Brain microvascular endothelial cell (primary cell): ENCODE results near the gene MYOM1.

Source experiments
- DNase-seq: peaks from one replicate; pipeline ENCODE4 v3.0.0-alpha.2; 2020
- H3K27ac ChIP-seq: fragments of 250-450 bp; sonication (Bioruptor Pico); 2 replicates; pipeline ENCODE4 v1.5.1; 2020; ENCODE audit warnings: mild to moderate bottlenecking, moderate library complexity
- H3K27me3 ChIP-seq: fragments of 250-450 bp; sonication (Bioruptor Pico); replicated peaks from 2 replicates; pipeline ENCODE4 v1.5.1; 2020; ENCODE audit warnings: mild to moderate bottlenecking
- H3K36me3 ChIP-seq: fragments of 250-450 bp; sonication (Bioruptor Pico); replicated peaks from 2 replicates; pipeline ENCODE4 v1.5.1; 2020; ENCODE audit warnings: mild to moderate bottlenecking
- H3K4me3 ChIP-seq: 2 replicates; pipeline ENCODE4 v1.5.1; 2011; ENCODE audit warnings: low read depth, mild to moderate bottlenecking, control low read depth, low read length, moderate library complexity
- CTCF ChIP-seq: IDR thresholded peaks from 2 replicates; pipeline ENCODE4 v1.5.1; 2011; ENCODE audit warnings: low read depth, mild to moderate bottlenecking, moderate library complexity, low read length, control low read depth, inconsistent platforms; ENCODE audit errors: missing control alignments
- in situ Hi-C: cut with HindIII; loops from 2 replicates; pipeline ENCODE4 v1.10.0; 2017; ENCODE audit warnings: low sequenced_read_pairs, low pct_ligation_motif_present

The MYOM1 gene

DNA sequence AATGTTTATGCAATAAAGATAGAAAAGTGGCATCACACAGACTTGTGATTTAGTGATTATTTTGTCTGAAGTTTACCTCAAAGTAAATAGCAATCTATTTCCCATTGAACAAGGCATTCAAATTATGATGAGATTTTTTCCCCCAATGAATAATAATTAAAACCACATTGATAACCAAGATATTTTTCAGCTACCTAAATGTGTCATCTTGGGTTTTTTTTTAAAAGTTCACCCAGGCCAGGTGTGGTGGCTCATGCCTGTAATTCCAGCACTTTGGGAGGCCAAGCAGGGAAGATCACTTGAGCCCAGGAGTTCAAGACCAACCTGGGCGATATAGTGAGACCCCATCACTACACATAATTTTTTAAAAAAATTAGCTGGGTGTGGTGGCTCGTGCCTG is 27.0 kb downstream of the MYOM1 start:
- TF ChIP-seq CTCF = no peak
- Histone ChIP-seq H3K27ac (no peak overlapping the region), H3K36me3 (no peaks in the 10 kb centered on the region), H3K27me3 (no peaks in the 10 kb centered on the region), H3K4me3 (no peak overlapping the region)
- in situ Hi-C loops = no loop called here
- DNase-seq = no peak

GRCh38 chr18:3192286-3192685 is 27.5 kb downstream of the MYOM1 start:
- no peak for TF ChIP-seq CTCF
- in situ Hi-C loops = no loop called here
- no peak overlapping the region for H3K27ac ChIP-seq
- no peaks in the 10 kb centered on the region for H3K36me3 ChIP-seq
- no peaks in the 10 kb centered on the region for H3K27me3 ChIP-seq
- DNase-seq = no peak
- no peak overlapping the region for H3K4me3 ChIP-seq

GRCh38 chr18:3190610-3191009 is 29.2 kb downstream of the MYOM1 start:
- Histone ChIP-seq H3K27ac (no peak overlapping the region), H3K27me3 (no peaks in the 10 kb centered on the region), H3K4me3 (no peak overlapping the region), H3K36me3 (no peaks in the 10 kb centered on the region)
- in situ Hi-C loops = no loop called here
- TF ChIP-seq CTCF = no peak
- no peak for DNase-seq

GRCh38 chr18:3189884-3190283 is 29.9 kb downstream of the MYOM1 start:
- H3K27ac ChIP-seq = no peak overlapping the region
- no peak for DNase-seq
- H3K36me3 ChIP-seq = no peaks in the 10 kb centered on the region
- H3K27me3 ChIP-seq = no peaks in the 10 kb centered on the region
- no peak for TF ChIP-seq CTCF
- H3K4me3 ChIP-seq = no peak overlapping the region
- in situ Hi-C loops = no loop called here

DNA sequence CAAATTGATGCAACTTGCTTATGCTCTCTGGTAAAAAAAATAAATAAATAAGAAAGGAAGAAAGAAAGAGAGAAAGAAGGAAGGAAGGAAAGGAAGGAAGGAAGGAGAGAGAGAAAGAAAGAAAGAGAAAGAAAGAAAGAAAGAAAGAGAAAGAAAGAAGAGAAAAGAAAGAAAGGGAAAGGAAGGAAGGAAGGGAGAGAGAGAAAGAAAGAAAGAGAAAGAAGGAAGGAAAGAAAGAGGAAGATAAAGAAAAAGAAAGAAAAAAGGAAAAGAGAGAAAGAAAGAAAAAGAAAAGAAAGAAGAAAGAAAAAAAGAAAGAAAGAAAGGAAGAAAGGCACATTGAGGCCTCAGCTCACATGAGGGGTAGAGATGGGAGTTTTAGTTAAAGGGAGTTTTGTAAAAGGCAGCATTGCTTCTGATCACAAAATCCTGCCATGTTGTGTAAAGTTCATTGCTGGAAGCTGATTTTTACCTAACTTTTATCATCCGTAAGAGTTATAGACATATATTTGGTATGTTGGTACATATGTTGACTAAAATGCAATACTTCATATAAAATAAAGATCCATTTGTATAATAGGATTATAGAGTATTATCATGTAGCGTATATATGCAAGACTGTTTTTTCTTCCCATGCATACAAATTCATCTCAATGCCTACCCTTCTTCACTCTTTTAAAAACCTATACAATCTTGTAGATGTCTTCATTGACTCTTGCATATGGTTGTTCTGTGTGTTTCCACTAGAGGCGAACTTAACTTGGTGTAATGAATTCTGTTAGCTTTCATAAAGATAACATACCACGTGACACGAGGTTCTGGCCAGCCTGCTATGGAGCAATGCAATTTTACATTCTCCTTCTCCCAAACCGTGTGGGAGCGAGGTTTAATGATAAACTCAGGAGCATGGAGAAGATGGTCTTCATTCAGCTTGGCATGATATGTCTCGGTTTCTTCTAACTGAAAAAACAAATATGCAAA is 32.8 kb downstream of the MYOM1 start:
- no peak overlapping the region for H3K27ac ChIP-seq
- no peaks in the 10 kb centered on the region for H3K36me3 ChIP-seq
- no peaks in the 10 kb centered on the region for H3K27me3 ChIP-seq
- no peak for DNase-seq
- H3K4me3 ChIP-seq = no peak overlapping the region
- in situ Hi-C loops = no loop called here
- peak; percentile 11 for TF ChIP-seq CTCF
